Eye (tissue), 1 donor: ENCODE data around the gene DCAF7.
A peak's percentile ranks its signal among the peaks of the same experiment; 100 is the strongest.

Experiments used
- DNase-seq: peaks from one replicate; pipeline ENCODE4 v3.0.0-alpha.2; 2015

The DCAF7 gene

GRCh38 chr17:63549946-63550816 lies at the start of gene DCAF7:
Gene DCAF7, plus strand, starts transcription at chr17:63550477. Its CDS starts 201 bp downstream, at chr17:63550678.
- peak; percentile 100 for DNase-seq

GRCh38 chr17:63500543-63501390 lies 49.5 kb upstream of the DCAF7 start:
- no peak for DNase-seq

DNA sequence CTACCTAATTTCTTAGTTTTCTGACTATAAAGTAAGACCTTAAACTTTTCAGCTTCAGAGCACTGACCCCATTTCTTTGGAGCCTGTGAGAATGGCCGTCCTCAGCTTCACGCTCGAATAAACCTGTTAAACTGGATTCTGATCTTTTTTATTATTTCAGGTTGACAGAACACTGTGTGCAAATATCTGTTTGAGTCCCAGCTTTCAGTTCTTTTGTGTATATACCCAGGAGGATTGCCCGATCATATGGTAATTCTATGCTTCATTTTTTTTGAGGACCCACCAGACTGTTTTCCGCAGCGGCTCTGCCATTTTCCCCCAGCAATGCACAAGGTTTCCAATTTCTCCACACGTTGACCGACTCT lies 47.0 kb upstream of the DCAF7 start:
- peak; percentile 90 for DNase-seq

DNA sequence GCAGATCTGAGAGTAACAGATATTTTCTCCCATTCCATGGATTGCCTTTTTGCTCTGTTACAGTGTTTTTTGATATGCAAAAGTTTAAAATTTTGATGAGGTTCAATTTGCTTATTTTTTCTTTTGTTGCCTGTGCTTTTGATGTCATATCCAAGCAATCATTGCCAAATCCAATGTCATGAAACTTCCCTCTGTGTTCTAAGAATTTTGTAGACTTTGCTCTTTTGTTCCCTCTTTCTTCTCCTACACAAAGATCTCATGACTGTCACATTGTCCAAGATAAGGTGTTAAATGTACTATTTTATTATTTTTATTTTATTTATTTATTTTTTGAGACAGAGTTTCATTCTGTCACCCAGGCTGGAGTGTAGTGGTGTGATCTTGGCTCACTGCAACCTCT lies 46.0 kb upstream of the DCAF7 start:
- DNase-seq = no peak

GRCh38 chr17:63505341-63505740 lies 44.9 kb upstream of the DCAF7 start:
- DNase-seq = no peak

- no peak for DNase-seq
These were observed 43.6 kb upstream of the DCAF7 start for GRCh38 chr17:63506627-63507026.

DNA sequence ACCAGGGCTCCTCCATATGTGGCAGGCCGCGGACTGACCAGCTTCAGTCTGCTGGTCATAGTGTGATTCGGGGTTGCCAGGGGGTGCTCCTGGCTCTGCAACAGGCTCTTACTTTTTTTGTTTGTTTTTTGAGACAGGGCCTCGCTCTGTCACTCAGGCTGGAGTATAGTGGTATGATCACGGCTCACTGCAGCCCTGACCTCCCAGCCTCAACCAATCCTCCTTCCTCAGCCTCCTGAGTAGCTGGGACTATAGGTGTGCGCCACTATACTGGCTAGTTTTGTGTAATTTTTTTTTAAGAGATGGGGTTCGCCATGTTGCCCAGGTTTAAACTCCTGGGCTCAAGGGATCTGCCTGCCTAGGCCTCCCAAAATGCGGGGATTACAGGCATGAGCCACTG lies 38.9 kb upstream of the DCAF7 start:
- no peak for DNase-seq

- no peak for DNase-seq
These were observed 37.9 kb upstream of the DCAF7 start for GRCh38 chr17:63512388-63512787.

GRCh38 chr17:63512896-63513644 lies 37.2 kb upstream of the DCAF7 start:
- no peak for DNase-seq

DNA sequence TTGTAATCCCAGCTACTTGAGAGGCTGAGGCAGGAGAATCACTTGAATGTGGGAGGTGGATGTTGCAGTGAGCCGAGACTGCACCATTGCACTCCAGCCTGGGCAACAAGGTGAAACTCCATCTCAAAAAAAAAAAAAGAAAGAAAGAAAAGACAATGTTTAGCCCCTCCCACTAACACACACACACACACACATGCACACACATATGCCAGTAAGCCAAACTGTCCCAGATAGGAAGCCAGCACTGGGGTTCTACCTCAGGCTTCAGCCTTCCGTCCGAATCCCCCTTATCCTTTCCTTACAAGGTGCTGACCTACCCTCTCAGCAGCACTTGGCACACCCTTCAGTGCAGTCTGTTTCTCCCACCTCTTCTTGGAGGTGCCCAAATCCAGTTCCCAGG lies 35.8 kb upstream of the DCAF7 start:
- DNase-seq = no peak

GRCh38 chr17:63514974-63515373 lies 35.3 kb upstream of the DCAF7 start:
- no peak for DNase-seq

- DNase-seq = no peak
These were observed 34.9 kb upstream of the DCAF7 start for GRCh38 chr17:63515426-63515825.

- no peak for DNase-seq
These were observed 33.1 kb upstream of the DCAF7 start for GRCh38 chr17:63516910-63517824.

- no peak for DNase-seq
These were observed 32.3 kb upstream of the DCAF7 start for GRCh38 chr17:63517825-63518534.

GRCh38 chr17:63519116-63519881 lies 31.0 kb upstream of the DCAF7 start:
- no peak for DNase-seq

- DNase-seq = peak; percentile 64
These were observed 30.1 kb upstream of the DCAF7 start for GRCh38 chr17:63519972-63520882.

GRCh38 chr17:63523253-63523855 lies 26.9 kb upstream of the DCAF7 start, which contains the start of gene KCNH6:
Gene KCNH6, plus strand, starts transcription at chr17:63523358. Its CDS starts 56 bp downstream, at chr17:63523414.
- DNase-seq = peak; percentile 25

DNA sequence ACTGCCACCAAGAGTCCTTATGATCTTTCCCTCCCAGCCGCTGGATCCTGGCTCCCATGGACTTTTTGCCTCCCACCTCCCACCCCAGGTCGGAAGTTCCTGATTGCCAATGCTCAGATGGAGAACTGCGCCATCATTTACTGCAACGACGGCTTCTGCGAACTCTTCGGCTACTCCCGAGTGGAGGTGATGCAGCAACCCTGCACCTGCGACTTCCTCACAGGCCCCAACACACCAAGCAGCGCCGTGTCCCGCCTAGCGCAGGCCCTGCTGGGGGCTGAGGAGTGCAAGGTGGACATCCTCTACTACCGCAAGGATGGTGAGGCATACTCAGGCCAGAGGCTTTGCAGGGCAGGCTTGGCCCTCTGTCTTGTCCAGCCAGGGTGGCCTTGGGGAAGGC lies 26.2 kb upstream of the DCAF7 start:
- no peak for DNase-seq
